Activated T-cell treated with anti-CD3 and anti-CD28 coated beads, Interleukin-2, amount 50 U/mL, for 24 hours (primary cell): ENCODE results near the gene RNU5B-1.

ENCODE experiments used
- DNase-seq: peaks from one replicate; pipeline ENCODE4 v3.0.0-alpha.2; 2020
- H3K27ac Mint-ChIP-seq: 2 replicates; pipeline ENCODE4 v1.8.0; 2020; ENCODE audit warnings: mild to moderate bottlenecking, mixed read lengths
- H3K27me3 Mint-ChIP-seq: 2 replicates; pipeline ENCODE4 v1.8.0; 2020; ENCODE audit warnings: mixed read lengths
- H3K36me3 Mint-ChIP-seq: 2 replicates; pipeline ENCODE4 v1.8.0; 2020; ENCODE audit warnings: low read depth, mixed read lengths
- H3K4me1 Mint-ChIP-seq: 2 replicates; pipeline ENCODE4 v1.8.0; 2020; ENCODE audit warnings: low read depth, mixed read lengths
- H3K4me3 Mint-ChIP-seq: 2 replicates; pipeline ENCODE4 v1.8.0; 2020; ENCODE audit warnings: mild to moderate bottlenecking, moderate library complexity, mixed read lengths
- H3K9me3 Mint-ChIP-seq: 2 replicates; pipeline ENCODE4 v1.8.0; 2020; ENCODE audit warnings: mixed read lengths

Gene RNU5B-1

DNA sequence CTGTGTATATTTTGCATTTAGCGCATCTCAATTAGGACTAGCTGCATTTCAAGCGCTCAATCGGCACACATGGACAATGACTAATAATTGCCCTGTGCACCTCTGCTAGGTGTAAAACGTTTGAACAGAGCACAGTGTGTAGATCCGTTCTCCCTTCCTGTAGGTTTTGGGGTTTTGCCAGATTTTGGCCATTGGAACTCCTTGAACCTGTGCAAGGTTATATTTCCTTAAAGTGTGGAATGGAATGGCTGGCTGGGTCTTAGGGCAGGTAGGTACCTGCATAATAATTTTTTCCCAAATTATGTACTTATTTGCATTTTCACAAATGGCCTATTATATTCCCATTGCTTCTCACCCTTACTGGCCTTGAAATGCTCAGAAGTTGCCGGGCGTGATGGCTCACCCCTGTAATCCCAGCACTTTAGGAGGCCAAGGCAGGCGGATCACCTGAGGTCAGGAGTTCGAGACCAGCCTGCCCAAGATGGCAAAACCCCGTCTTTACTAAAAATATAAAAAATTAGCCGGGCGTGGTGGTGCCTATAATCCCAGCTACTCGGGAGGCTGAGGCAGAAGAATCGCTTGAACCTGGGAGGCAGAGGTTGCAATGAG is 777 bp downstream of the RNU5B-1 start:
- Mint-ChIP-seq H3K36me3 (peaks cover 2% of the 10 kb centered on the region), H3K9me3 (no peaks in the 10 kb centered on the region), H3K27ac (peak overlapping the region; percentile 100), H3K27me3 (no peaks in the 10 kb centered on the region), H3K4me3 (peak overlapping the region; percentile 88), H3K4me1 (peaks cover 35% of the 10 kb centered on the region)
- DNase-seq, result peak; percentile 44

DNA sequence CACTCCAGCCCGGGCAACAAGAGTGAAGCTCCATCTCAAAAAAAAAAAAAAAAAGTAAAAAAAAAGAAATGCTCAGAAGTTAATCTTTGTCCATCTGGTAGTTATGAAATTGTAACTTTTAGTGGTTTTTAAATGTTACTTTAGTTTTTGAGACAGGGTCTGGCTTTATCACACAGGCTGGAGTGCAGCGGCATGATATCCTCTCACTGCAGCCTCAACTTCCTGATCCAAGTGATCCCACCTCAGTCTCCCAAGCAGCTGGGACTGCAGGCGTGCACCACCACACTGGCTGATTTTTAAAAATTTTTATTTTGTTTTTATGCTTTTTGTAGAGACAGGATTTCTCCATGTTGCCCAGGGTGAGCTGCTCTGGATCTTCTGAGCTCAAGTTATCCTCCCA is 1.3 kb downstream of the RNU5B-1 start:
- DNase-seq, result no peak
- no peak overlapping the region for H3K4me3 Mint-ChIP-seq
- peak overlapping the region; percentile 28 for H3K27ac Mint-ChIP-seq

DNA sequence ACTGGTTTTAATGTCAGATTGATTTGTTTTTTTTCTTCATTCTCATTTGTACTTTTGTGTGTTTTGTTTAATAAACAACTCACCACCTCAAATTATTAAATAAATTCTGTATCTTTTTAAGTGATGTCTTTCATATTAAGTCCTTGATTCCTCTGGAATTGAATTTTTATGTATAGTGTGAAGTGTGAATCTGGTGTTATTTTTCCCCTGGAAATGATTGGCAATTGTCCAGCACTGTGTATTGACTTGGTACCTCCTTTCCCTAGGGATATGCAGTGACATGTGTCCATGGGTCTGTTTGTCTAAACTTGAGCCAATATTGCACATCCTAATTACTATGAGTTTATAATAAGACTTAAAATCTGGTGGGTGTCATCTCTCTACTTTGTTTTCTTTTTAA is 2.1 kb downstream of the RNU5B-1 start:
- peak overlapping the region; percentile 28 for H3K27ac Mint-ChIP-seq
- no peaks in the 10 kb centered on the region for H3K27me3 Mint-ChIP-seq

More for the DNA sequence above, 1.3 kb downstream of the RNU5B-1 start:
- Mint-ChIP-seq H3K4me1 (peaks cover 30% of the 10 kb centered on the region), H3K27me3 (no peaks in the 10 kb centered on the region), H3K36me3 (peaks cover 2% of the 10 kb centered on the region), H3K9me3 (no peaks in the 10 kb centered on the region)

DNA sequence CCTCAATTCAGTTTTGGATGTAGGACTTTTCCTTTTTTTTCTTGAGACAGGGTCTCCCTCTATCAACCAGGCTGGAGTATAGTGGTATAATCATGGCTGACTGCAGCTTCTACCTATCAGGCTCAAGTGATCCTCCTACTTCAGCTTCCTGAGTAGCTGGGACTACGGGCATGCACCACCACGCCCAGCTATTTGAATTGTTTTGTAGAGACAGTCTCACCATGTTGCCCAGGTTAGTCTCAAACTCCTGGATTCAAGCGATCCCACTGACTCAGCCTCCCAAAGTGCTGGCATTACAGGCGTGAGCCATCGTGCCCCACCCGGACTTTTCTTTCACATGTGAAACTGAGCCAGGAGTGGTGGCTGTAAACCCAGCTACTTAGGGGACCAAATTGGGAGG is 3.5 kb downstream of the RNU5B-1 start:
- no peak overlapping the region for H3K27ac Mint-ChIP-seq
- peaks cover 2% of the 10 kb centered on the region for H3K27me3 Mint-ChIP-seq
- no peak for DNase-seq
- peaks cover 2% of the 10 kb centered on the region for H3K36me3 Mint-ChIP-seq
- H3K9me3 Mint-ChIP-seq, result no peaks in the 10 kb centered on the region
- no peak overlapping the region for H3K4me3 Mint-ChIP-seq
- H3K4me1 Mint-ChIP-seq, result peaks cover 27% of the 10 kb centered on the region

More for the DNA sequence above, 2.1 kb downstream of the RNU5B-1 start:
- no peak overlapping the region for H3K4me3 Mint-ChIP-seq
- DNase-seq, result no peak
- peaks cover 30% of the 10 kb centered on the region for H3K4me1 Mint-ChIP-seq
- H3K36me3 Mint-ChIP-seq, result peaks cover 2% of the 10 kb centered on the region
- no peaks in the 10 kb centered on the region for H3K9me3 Mint-ChIP-seq

GRCh38 chr15:65309882-65310418 is 5.5 kb downstream of the RNU5B-1 start:
- H3K4me3 Mint-ChIP-seq, result no peak overlapping the region
- DNase-seq, result no peak
- H3K36me3 Mint-ChIP-seq, result no peaks in the 10 kb centered on the region
- no peak overlapping the region for H3K27ac Mint-ChIP-seq
- H3K27me3 Mint-ChIP-seq, result peaks cover 2% of the 10 kb centered on the region
- peaks cover 14% of the 10 kb centered on the region for H3K4me1 Mint-ChIP-seq
- no peaks in the 10 kb centered on the region for H3K9me3 Mint-ChIP-seq

GRCh38 chr15:65310431-65311137 is 6.1 kb downstream of the RNU5B-1 start:
- no peak for DNase-seq
- peaks cover 7% of the 10 kb centered on the region for H3K27me3 Mint-ChIP-seq
- peaks cover 10% of the 10 kb centered on the region for H3K4me1 Mint-ChIP-seq
- no peak overlapping the region for H3K27ac Mint-ChIP-seq
- H3K36me3 Mint-ChIP-seq, result no peaks in the 10 kb centered on the region
- H3K9me3 Mint-ChIP-seq, result no peaks in the 10 kb centered on the region
- H3K4me3 Mint-ChIP-seq, result no peak overlapping the region

DNA sequence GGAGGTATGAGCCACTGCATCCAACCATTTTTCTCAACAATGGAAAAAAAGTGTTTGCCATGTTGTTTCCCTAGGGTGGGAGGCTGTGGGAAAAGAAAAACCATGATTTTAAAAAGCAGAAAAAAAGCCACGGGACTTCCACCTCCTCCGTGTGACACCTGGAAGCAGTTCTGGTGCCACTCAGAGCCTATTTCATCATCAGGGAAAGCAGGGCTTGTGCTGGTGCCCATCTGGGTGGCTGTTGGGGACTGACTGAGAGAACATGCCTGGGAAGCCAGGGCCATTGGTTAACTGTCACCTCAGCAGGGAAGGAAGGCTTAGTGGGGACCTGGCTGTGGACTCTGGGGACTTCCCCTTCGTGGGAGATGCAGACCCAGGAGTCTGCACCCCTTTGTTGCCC is 7.3 kb downstream of the RNU5B-1 start:
- H3K27me3 Mint-ChIP-seq, result peaks cover 7% of the 10 kb centered on the region
- no peaks in the 10 kb centered on the region for H3K9me3 Mint-ChIP-seq
- no peak overlapping the region for H3K4me3 Mint-ChIP-seq
- no peak overlapping the region for H3K27ac Mint-ChIP-seq
- no peaks in the 10 kb centered on the region for H3K36me3 Mint-ChIP-seq
- no peak for DNase-seq
- H3K4me1 Mint-ChIP-seq, result peaks cover under 1% of the 10 kb centered on the region

GRCh38 chr15:65312400-65312916 is 8.0 kb downstream of the RNU5B-1 start:
- Mint-ChIP-seq H3K9me3 (no peaks in the 10 kb centered on the region), H3K27me3 (peaks cover 7% of the 10 kb centered on the region), H3K27ac (no peak overlapping the region), H3K4me1 (no peaks in the 10 kb centered on the region), H3K36me3 (no peaks in the 10 kb centered on the region), H3K4me3 (no peak overlapping the region)
- no peak for DNase-seq

GRCh38 chr15:65318870-65319356 is 14.4 kb downstream of the RNU5B-1 start:
- DNase-seq, result peak; percentile 84
- Mint-ChIP-seq H3K36me3 (no peaks in the 10 kb centered on the region), H3K27ac (no peak overlapping the region), H3K4me3 (no peak overlapping the region), H3K27me3 (peaks cover 18% of the 10 kb centered on the region), H3K9me3 (no peaks in the 10 kb centered on the region), H3K4me1 (no peaks in the 10 kb centered on the region)

DNA sequence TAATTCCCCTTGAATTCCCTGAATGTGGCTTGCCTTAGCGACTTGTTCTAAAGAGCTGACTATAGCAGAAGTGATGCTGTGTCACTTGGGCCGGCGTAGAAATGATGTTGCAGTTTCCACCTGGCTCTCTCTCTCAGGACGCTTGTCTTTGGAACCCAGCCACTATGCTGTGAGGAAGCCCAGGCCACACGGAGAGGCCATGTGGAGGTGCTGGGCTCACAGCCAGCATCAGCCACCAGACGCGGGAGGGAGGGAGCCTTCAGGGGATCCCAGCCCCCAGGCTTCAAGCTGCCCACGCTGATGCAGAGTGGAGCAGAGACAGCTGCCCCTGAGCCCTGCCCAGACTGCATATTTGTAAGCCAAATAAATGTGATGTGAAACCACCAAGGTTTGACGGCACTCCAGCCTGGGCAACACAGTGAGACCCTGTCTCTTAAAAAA is 18.6 kb downstream of the RNU5B-1 start:
- H3K4me1 Mint-ChIP-seq, result no peaks in the 10 kb centered on the region
- no peaks in the 10 kb centered on the region for H3K9me3 Mint-ChIP-seq
- no peak overlapping the region for H3K4me3 Mint-ChIP-seq
- H3K27me3 Mint-ChIP-seq, result peaks cover 25% of the 10 kb centered on the region
- H3K27ac Mint-ChIP-seq, result no peak overlapping the region
- no peaks in the 10 kb centered on the region for H3K36me3 Mint-ChIP-seq
- DNase-seq, result no peak

GRCh38 chr15:65326117-65326526 is 21.6 kb downstream of the RNU5B-1 start:
- Mint-ChIP-seq H3K4me3 (no peak overlapping the region), H3K9me3 (no peaks in the 10 kb centered on the region), H3K36me3 (no peaks in the 10 kb centered on the region), H3K4me1 (no peaks in the 10 kb centered on the region), H3K27me3 (peaks cover 30% of the 10 kb centered on the region), H3K27ac (no peak overlapping the region)
- no peak for DNase-seq

GRCh38 chr15:65326818-65327217 is 22.3 kb downstream of the RNU5B-1 start:
- Mint-ChIP-seq H3K4me3 (no peak overlapping the region), H3K36me3 (no peaks in the 10 kb centered on the region), H3K27ac (no peak overlapping the region), H3K9me3 (no peaks in the 10 kb centered on the region), H3K27me3 (peaks cover 26% of the 10 kb centered on the region), H3K4me1 (no peaks in the 10 kb centered on the region)
- DNase-seq, result no peak

- Mint-ChIP-seq H3K27ac (no peak overlapping the region), H3K4me3 (no peak overlapping the region), H3K4me1 (no peaks in the 10 kb centered on the region), H3K36me3 (no peaks in the 10 kb centered on the region), H3K9me3 (no peaks in the 10 kb centered on the region), H3K27me3 (peaks cover 20% of the 10 kb centered on the region)
- no peak for DNase-seq
Observed at GRCh38 chr15:65327651-65328393, 23.3 kb downstream of the RNU5B-1 start.

GRCh38 chr15:65328506-65329287 is 24.2 kb downstream of the RNU5B-1 start:
- H3K4me3 Mint-ChIP-seq, result no peak overlapping the region
- no peaks in the 10 kb centered on the region for H3K36me3 Mint-ChIP-seq
- no peaks in the 10 kb centered on the region for H3K9me3 Mint-ChIP-seq
- DNase-seq, result no peak
- H3K27ac Mint-ChIP-seq, result no peak overlapping the region
- no peaks in the 10 kb centered on the region for H3K4me1 Mint-ChIP-seq
- H3K27me3 Mint-ChIP-seq, result peaks cover 17% of the 10 kb centered on the region
